ENCODE measurements around the gene SERPINB1. TPM values are rescaled to one million over a fixed set of nuclear protein-coding genes. Genes with fewer than 3 reads are reported as not detected.
A peak's percentile ranks its signal among the peaks of the same experiment; 100 is the strongest.

SERPINB1 gene
- total and polyA plus RNA-seq, 9 of the 15 experiments (the other 6 are each of a cell fraction or from before 2014, with no cell fraction given), result 33.9 to 108 (median 63.8) TPM

DNA sequence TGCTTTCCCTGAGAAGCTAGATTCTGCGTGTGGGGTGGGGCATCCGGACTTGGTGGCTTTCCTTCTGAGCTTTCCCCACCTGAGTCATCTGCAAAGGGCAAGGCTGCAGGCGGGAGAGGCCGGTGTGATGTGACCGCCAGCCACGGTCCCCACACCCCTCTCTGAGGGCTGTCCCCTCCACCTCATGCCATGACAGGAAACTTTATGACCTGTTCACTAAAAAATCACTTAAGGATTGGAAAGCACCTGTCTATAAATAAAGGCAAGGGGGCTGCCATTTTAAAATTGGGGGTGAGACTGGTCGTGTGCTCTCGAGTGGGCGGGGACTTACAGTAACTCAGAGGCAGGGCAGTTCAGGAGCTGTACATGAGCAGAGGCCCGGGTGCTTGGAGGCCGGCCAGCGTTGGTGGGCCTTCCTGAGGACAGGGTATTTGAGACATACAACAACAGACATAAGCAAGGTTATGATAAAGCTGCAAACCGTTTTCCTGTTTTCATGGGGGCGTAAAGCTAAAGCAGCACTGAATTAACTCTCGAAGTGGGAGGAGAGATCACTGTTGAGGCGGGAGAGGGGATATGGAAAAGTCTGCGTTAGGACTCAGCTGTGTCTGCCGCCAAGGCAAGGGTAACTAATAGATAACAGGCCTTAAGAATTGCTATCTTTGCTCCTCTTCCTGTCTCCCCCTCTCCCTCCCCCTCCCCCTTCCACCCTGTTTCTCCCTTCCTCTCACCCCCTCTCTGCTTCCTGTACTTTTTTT lies 16.1 kb upstream of the SERPINB1 start (continued):
- TF ChIP-seq NELFE (IDR thresholded peaks at IDR 0.05; ENCODE audit: insufficient read depth, insufficient read length) (no peak), DPF2 (IDR thresholded peaks at IDR 0.05) (peak; percentile 93), IRF2 (CRISPR knock-in tag; IDR thresholded peaks at IDR 0.05) (no peak), C11orf30 (IDR thresholded peaks at IDR 0.05; ENCODE audit: low read depth) (no peak), RBM14 (IDR thresholded peaks at IDR 0.05; ENCODE audit: borderline replicate concordance, insufficient read depth, low read depth, low read length) (no peak), FOXA1 (IDR thresholded peaks at IDR 0.05; ENCODE audit: borderline replicate concordance) (no peak), STAT5A (IDR thresholded peaks at IDR 0.05; ENCODE audit: borderline replicate concordance, low read length) (0 out of 2 replicates have a peak, but pooled peaks have one; percentile 42), RBM15 (IDR thresholded peaks at IDR 0.05; ENCODE audit: insufficient read depth, low read length) (no peak), U2AF2 (optimal IDR thresholded peaks at IDR 0.05; ENCODE audit: low read depth, low read length) (no peak), ZNF311 (CRISPR knock-in tag; IDR thresholded peaks at IDR 0.05) (0 out of 2 replicates have a peak, but pooled peaks have one; percentile 20), TFAM (CRISPR knock-in tag; conservative IDR thresholded peaks at IDR 0.05) (no peak), ARID1B (IDR thresholded peaks at IDR 0.05) (peak; percentile 89), ZNF140 (CRISPR knock-in tag; IDR thresholded peaks at IDR 0.05) (no peak), MXI1 (IDR thresholded peaks at IDR 0.05; ENCODE audit: low read depth, low read length) (no peak), NR3C1 (CRISPR knock-in tag; IDR thresholded peaks at IDR 0.05) (no peak), BRF2 (IDR thresholded peaks at IDR 0.05; ENCODE audit: borderline replicate concordance, insufficient read depth, insufficient read length) (no peak), CCAR2 (IDR thresholded peaks at IDR 0.05; ENCODE audit: low read depth, low read length) (no peak)
- TF ChIP-seq, protein P1, sequence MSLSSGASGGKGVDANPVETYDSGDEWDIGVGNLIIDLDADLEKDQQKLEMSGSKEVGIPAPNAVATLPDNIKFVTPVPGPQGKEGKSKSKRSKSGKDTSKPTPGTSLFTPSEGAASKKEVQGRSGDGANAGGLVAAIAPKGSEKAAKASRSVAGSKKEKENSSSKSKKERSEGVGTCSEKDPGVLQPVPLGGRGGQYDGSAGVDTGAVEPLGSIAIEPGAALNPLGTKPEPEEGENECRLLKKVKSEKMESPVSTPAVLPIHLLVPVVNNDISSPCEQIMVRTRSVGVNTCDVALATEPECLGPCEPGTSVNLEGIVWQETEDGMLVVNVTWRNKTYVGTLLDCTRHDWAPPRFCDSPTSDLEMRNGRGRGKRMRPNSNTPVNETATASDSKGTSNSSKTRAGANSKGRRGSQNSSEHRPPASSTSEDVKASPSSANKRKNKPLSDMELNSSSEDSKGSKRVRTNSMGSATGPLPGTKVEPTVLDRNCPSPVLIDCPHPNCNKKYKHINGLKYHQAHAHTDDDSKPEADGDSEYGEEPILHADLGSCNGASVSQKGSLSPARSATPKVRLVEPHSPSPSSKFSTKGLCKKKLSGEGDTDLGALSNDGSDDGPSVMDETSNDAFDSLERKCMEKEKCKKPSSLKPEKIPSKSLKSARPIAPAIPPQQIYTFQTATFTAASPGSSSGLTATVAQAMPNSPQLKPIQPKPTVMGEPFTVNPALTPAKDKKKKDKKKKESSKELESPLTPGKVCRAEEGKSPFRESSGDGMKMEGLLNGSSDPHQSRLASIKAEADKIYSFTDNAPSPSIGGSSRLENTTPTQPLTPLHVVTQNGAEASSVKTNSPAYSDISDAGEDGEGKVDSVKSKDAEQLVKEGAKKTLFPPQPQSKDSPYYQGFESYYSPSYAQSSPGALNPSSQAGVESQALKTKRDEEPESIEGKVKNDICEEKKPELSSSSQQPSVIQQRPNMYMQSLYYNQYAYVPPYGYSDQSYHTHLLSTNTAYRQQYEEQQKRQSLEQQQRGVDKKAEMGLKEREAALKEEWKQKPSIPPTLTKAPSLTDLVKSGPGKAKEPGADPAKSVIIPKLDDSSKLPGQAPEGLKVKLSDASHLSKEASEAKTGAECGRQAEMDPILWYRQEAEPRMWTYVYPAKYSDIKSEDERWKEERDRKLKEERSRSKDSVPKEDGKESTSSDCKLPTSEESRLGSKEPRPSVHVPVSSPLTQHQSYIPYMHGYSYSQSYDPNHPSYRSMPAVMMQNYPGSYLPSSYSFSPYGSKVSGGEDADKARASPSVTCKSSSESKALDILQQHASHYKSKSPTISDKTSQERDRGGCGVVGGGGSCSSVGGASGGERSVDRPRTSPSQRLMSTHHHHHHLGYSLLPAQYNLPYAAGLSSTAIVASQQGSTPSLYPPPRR (CRISPR knock-in tag; IDR thresholded peaks at IDR 0.05; ENCODE audit: borderline replicate concordance), result peak; percentile 80; the same call in 1 of the 2 replicates
- TF ChIP-seq, protein P2, sequence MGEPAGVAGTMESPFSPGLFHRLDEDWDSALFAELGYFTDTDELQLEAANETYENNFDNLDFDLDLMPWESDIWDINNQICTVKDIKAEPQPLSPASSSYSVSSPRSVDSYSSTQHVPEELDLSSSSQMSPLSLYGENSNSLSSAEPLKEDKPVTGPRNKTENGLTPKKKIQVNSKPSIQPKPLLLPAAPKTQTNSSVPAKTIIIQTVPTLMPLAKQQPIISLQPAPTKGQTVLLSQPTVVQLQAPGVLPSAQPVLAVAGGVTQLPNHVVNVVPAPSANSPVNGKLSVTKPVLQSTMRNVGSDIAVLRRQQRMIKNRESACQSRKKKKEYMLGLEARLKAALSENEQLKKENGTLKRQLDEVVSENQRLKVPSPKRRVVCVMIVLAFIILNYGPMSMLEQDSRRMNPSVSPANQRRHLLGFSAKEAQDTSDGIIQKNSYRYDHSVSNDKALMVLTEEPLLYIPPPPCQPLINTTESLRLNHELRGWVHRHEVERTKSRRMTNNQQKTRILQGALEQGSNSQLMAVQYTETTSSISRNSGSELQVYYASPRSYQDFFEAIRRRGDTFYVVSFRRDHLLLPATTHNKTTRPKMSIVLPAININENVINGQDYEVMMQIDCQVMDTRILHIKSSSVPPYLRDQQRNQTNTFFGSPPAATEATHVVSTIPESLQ (CRISPR knock-in tag; IDR thresholded peaks at IDR 0.05), result no peak
